GM18526 (cell line): ENCODE data around the gene TRPT1.

ENCODE experiments used
- POLR2A ChIP-seq: IDR thresholded peaks from 3 replicates; pipeline ENCODE4 v1.6.1; 2011; ENCODE audit not compliant: insufficient read length; ENCODE audit errors: extremely low read depth

TRPT1 gene

DNA sequence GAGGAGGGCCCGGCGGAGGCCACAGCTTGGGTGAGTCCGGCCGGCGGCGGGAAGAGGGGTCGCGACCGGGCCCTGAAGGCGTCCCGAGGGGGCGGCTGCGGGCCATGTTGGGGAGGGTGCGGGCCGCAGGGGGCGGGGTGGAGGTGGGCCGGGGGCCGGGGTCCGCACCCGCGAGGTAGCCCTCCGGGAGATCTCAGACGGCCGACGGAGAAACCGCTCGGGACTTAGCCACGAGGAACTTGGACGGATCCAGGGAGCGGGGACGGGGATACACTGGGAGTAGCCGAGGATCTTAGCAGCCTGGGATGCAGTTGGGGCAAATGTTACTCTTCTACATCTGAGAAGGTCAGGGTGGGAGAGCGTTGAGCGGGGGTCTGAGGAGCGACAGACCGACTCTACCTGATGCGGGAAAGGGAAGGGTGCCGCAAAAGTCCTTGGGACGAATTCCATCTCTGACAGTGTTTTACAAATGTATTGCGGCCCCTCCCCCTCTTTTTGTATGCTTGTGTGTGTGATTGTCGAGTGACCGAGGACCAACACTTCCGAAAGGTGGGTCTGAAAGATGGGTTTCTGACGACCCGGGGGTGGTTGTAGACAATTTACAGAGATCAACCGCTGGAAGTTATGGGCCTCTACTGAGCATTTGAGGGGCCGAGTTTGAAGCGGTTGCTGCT is 39.4 kb downstream of the TRPT1 start:
- TF ChIP-seq POLR2A = no peak

DNA sequence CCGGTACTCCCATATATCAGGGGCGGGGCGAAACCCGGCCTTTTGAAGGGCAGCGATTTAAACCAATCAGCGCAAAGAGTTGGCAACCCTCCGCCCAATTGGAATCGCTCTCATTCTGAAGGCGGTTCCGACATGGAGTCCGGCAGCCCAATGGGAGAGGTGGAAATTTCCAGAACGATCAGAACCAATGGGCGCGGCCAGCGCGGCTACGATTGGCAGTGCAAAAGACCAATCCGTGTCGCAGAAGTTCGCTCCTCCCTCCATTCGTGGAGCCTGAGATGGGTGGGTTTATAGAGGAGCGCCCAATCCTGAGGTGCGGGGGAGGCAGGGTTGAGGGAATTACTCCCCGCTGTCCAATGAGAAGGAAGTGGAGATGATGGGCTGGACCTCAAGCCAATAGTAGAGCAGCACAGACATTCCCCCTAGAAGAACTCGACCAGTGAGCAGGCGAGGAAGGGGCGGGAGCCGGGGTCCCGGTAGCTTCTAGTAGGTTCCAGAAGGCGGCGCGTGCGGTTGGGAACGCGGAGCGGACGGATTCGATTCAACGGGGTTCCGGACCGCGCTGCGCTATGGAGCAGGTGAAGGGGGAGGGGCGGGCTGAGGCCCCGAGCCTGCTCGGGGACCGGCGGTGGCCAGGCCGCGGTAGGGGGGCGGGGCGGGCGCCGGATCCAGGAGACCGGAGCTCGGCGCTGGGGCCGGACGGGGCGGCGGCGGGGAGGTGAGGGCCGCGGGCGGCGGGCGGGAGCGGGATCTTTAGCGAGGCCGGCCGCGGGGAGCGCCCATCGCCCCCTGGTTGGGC is 40.1 kb downstream of the TRPT1 start, which contains the start of gene STIP1:
TSS of gene STIP1 (plus strand) at position 479 of the 799 bp plus-strand sequence. CDS start at position 570, 91 bp downstream.
- TF ChIP-seq POLR2A = peak; percentile 71

DNA sequence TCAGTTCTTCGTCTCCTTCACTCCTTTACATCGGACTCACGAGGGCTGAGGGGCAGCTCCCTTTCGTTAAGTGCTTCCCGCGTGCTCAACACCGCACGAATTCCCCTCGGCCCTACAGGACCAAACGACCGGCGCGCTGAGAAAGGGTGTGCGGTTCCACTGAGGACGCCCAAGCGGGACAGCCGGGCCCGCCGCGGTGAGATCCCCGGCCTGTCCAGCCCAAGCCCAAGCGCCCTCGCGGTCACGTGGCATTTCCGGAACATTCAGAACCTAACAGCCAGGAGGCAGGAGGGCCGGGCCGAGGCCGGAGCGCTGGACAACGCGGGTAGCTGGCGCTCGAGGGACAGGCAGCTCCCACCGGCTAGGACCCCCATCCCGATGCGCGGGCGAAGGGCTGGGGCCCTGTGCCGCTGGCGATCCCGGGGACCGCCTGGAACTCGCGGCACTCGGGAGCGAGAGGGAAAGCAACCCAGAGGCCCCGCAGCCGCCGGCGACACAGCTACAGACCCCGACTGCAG is 40.8 kb downstream of the TRPT1 start:
- TF ChIP-seq POLR2A = peak; percentile 99

DNA sequence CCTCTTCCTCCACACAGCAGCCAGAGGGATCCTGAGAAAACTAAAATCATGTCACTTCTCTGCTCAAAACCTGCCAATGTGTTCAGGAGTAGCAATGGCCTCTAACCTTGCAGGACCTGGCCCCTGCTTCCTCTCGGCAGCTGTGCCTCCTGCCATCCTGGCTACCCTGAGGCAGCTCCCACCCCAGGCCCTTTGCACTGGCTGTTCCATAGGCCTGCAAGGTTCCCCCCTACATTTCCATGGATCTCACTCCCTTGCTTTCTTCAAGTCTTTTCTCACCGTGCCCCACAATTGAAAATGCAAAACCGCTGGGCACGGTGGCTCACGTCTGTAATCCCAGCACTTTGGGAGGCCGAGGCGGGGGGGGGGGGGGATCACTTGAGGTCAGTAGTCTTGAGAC is 42.1 kb downstream of the TRPT1 start:
- TF ChIP-seq POLR2A = no peak

DNA sequence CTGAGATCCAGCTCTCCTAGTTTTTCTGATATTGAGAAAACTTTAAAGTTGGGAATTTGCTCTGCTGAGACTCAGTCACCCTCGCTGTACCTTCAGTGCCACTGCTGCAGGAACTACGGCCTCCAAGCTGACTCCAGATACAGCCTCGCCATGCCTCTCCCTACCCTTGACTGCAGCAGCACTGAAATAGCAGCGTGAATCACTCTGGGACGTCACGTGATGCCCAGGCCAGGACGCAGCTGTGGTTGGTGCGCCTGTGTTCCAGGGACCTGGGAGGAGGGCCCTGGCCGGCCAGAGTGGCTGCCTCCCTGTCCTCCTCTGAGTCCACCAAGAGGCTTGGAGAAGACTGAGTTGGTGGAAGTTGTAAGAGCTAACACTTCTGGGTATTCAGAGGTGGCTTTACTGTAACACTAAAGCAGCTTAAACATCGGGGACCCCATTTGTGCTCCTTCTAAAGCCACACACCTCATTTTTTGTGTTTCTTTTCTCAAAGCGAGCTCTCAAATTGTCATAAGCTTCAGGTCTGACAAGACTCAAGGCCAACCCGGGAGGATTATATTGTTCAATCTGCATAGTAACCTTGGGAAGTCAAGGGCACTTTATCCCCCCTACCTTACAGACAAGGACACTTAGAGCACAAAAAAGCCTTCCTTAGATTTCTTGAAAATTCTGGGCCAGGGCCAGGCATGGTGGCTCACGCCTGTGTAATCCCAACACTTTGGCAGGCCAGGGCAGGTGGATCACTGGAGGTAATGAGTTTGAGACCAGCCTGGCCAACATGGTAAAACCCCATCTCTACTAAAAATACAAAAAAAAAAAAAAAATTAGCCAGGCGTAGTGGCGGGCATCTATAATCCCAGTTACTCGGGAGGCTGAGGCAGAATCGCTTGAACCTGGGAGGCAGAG is 44.2 kb downstream of the TRPT1 start:
- peak; percentile 22 for TF ChIP-seq POLR2A

DNA sequence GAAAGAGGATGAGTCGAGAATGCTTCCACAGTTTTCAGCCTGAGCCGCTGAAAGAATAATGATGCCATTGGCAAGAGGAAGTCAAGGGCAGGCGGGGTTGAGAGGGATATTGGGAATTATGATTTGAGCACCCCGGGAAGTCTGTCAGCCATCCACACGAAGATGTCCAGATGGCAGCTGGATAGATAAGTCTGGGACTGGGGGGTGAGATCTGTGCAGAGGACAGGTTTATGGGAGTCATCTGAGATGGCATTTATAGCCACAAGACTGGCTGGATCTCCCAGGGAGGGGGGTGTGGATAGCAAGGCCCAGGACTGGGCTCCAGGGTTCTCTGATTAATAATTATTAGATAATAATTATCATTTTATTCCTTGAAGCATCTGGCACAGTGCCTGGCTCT is 45.1 kb downstream of the TRPT1 start:
- no peak for TF ChIP-seq POLR2A

DNA sequence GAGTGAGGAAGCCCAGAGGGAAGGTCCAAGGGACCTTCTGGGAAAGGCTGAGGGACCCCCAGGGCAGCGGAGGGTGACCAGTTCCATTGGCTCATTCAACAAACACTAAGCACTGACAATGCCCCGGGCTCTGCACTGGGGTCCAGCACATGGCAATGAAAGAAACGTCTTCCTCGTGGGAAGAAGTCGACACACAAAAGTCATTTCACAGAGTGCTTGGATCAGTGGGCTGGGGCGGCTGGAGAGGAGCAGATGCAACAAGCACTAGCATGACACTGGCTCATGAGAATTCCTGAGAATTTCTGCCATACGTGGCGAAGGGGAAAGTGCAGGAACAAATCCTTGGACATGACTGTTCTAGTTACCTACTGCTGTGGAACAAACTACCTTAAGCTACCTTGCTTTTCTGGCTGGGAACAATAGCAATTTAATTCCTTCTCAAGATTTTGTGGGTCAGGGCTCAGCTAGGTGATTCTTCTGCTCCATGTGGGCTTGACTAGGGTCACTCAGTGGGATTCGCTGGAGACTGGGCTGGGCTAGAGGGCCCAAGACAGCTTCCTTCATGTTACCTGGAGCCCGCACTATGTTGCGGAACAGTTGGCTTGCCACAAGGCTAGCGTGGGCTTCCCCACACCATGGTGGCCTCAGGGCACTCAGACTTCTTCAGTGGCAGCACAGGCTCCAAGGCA is 46.9 kb downstream of the TRPT1 start:
- no peak for TF ChIP-seq POLR2A

DNA sequence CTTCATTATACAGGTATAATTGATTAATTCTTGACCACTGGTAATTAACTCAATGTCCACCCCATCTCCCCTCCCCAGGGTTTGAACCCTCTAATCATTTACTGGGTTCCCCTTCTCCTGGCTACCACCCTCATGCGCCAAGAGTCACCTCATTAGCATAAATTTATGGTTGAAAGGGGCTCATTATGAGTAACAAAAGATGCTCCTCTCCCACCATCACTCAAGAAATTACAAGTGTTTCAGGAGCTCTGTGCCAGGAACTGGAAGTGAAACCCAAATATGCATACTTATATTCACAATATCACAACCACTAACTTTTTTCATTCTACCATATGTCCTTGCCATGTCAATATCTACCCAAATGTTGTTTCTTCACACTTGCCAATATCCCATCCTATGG is 47.8 kb downstream of the TRPT1 start:
- no peak for TF ChIP-seq POLR2A

DNA sequence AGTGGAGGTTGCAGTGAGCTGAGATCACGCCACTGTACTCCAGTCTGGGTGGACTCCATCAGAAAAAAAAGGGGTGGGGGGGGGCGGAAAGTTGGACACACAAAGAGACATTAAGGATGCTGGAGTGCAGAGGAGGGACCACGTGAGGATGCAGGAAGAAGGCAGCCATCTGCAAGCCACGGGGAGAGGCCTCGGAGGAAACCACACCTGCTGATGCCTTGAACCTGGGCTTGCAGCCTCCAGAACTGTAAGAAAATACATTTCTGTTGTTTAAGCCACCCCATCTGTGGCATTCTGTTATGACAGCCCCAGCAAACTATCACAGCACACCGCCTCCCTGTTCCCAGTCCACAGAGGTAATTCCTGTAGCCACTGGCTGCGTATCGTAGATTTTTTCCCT is 49.2 kb downstream of the TRPT1 start:
- TF ChIP-seq POLR2A = no peak
